ENCODE measurements around the gene ARHGAP26. TPM values are rescaled to one million over a fixed set of nuclear protein-coding genes. Genes with fewer than 3 reads are reported as not detected.

The ARHGAP26 gene
- total RNA-seq, 1 experiment from 2014 or later = 1.7 TPM

GRCh38 chr5:143059976-143060765 is 290.0 kb downstream of the ARHGAP26 start:
- DNase-seq (ENCODE audit: low spot score) = peak; percentile 19

GRCh38 chr5:143061161-143061945 is 291.2 kb downstream of the ARHGAP26 start:
- peak; percentile 35 for DNase-seq (ENCODE audit: low spot score)

- DNase-seq (ENCODE audit: low spot score) = no peak
Observed at GRCh38 chr5:143062379-143062778, 292.2 kb downstream of the ARHGAP26 start.

DNA sequence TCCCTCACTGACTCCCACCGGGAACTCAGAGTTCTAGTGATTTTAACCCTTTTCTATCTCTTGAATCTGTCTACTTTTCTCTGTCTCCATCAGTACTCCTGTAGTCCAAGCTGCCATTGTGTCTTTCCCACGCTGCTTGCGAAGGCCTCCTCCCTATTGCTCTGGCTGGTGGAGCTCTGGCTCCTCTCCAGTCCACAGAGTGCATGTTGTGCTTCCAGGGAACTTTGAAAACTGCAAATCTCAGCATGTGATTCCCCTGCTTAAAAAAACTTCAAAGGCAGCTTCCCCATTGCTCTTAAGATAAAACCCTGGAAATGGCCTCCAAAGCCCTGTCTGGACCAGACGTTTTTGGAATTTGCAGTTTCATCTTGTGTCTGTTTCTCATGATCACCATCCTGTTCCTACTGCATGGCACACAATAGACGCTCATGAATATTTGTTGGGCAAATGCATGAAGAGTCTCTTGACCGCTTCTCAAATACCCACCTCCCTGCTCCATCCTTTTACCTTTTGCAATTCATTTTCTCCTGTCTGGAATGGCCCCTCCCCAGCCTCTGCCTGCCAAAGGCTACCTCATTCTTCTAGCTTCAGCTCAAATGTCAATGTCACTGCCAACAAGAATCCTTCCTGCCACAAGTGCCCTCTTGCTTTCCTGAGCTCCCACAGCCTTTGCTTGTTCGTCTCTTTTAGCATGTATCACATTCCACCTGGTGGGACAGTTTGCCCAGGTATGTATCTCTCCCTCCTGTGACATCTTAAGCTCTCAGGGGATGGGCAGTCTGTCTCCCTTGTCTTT is 293.2 kb downstream of the ARHGAP26 start:
- DNase-seq (ENCODE audit: low spot score) = no peak

GRCh38 chr5:143064218-143064641 is 294.1 kb downstream of the ARHGAP26 start:
- no peak for DNase-seq (ENCODE audit: low spot score)

GRCh38 chr5:143064676-143065075 is 294.5 kb downstream of the ARHGAP26 start:
- DNase-seq (ENCODE audit: low spot score) = no peak

DNA sequence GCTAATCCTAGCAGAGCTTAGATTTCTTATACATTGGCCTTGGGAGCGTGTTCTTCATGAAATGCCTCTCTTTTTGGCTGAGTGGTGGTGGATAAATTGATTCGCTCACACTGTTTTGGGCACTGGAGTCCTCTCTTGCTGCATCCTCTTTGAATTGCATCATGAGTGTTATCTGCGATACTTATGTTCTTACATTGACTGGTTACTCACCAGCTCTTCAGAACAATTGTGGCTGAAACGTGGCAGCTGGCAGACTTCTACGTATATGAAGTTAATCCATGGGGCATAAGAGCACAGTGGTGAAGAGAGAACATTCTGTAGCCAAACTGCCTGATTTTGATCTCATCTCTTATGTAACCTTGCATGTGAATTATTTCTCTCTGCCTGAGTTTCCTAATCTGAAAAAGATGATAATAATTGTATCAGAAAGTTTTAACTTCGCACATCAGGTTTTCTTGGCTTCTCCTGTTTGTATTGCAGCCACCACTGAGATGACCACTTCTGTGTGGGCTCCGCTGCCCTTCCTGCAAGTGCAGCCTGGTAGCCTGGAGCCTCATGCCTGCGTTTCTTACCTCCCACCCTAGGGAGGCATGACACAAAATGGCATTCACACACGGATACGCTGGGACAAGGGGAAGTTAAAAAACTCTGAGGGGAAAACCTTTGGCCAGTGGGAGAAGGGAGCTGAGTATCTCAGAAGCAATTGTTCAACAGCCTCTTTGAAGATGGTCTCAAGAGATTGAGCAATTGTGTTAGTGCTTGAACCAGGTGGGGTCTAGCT is 295.2 kb downstream of the ARHGAP26 start:
- DNase-seq (ENCODE audit: low spot score) = no peak

DNA sequence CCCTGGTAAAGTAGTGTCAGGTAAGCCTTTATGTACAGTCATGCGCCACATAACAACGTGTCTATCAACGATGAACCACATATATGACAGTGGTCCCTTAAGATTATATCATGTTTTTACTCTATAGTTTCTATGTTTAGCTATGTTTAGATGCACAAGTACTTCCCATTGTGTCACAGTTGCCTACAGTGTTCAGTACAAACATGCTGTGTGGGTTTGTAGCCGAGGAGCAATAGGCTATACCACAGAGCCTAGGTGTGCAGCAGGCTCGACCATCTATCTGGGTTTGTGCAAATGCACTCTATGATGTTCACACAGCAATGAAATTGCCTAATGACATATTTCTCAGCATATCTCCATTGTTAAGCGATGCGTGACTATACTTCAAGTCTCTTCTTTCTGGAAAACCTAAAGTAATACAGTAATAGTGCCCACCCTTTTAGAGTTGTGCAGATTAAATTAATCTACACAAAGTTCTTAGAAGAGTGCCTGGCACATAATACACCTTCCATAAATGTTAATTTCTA is 295.9 kb downstream of the ARHGAP26 start:
- no peak for DNase-seq (ENCODE audit: low spot score)

GRCh38 chr5:143066556-143067281 is 296.5 kb downstream of the ARHGAP26 start:
- no peak for DNase-seq (ENCODE audit: low spot score)

DNA sequence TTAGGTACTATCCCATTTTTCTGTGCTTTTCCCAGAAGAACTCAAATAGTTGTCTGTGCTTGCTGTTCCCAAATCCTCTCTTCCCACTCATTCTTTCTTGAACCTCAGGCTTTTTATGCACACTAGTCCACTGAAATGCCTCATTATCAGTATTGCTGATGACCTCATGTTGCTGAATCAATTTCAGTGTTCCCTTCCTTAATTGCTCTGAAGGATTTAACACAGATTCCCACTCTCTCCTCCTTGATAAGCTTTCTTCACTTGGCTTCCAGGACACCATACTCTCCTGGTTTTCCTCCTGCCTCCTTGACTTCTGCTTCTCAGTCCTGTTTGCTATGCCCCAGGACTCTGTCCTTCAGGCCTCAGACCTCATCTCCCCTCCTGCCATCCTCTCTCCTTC is 298.5 kb downstream of the ARHGAP26 start:
- DNase-seq (ENCODE audit: low spot score) = no peak

GRCh38 chr5:143071927-143072326 is 301.8 kb downstream of the ARHGAP26 start:
- DNase-seq (ENCODE audit: low spot score) = no peak

- no peak for DNase-seq (ENCODE audit: low spot score)
Observed at GRCh38 chr5:143072734-143073133, 302.6 kb downstream of the ARHGAP26 start.

DNA sequence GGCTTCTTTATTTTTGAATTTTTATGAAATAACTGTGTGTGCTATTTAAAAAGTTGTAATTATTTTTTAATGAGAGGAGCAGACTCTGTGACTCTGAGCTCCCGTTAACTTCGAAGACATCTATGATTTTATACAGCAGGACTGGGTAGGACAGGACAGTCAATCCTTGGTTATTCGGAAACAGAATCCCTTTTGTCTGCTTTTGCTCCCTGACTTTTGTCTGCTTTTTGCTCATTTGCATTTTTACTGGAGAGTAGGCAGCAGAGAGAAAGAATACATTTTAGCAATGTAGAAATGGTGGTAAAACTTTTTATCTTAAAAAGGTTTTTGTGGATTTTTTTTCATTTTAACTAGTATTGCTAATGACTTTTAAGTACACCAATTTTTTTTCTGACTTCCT is 303.6 kb downstream of the ARHGAP26 start:
- no peak for DNase-seq (ENCODE audit: low spot score)

DNA sequence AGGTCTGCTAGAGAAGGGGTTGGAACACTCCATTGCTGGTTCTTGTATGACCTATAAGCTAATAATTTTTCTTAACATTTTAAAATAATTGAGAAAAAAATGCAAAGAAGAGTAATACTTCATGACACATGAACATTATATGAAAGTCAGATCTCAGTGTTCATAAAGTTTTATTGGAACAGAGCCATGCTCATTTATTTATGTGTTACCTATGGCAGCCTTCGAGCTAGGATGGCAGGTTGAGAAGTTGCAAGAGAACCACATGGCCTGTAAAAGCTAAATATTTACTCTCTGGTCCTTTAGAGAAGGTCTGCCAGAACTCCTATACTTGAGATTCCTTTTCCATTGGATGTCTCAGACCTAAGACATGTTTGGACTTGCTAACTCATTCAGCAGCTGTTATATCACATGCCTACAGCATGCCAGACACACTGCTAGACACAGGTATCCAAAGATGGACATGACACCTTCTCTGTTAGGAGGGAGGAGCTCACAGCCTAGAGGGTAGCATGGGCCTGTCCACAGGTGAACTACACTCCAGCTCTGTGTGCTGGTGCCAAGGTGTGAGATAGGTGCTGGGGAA is 304.3 kb downstream of the ARHGAP26 start:
- DNase-seq (ENCODE audit: low spot score) = no peak

DNA sequence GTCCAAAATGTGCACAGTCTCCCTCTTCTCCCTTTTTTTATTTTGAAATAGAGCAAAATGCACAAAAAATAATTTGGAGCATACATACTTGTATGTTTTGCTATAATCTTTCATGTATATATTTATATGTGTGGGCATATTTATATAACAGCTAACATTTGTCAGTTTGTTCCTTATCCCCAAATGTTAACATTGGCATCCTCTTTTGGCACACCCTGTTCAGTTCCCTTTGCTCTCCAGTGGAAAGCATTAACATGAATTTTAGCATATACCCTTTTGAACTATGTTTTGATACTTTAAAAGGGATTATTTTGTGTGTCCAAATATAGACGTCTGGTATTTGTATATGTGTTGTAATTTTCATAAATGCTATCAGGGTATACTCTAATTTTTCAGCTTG is 306.2 kb downstream of the ARHGAP26 start:
- DNase-seq (ENCODE audit: low spot score) = no peak

GRCh38 chr5:143077453-143078103 is 307.4 kb downstream of the ARHGAP26 start:
- no peak for DNase-seq (ENCODE audit: low spot score)

DNA sequence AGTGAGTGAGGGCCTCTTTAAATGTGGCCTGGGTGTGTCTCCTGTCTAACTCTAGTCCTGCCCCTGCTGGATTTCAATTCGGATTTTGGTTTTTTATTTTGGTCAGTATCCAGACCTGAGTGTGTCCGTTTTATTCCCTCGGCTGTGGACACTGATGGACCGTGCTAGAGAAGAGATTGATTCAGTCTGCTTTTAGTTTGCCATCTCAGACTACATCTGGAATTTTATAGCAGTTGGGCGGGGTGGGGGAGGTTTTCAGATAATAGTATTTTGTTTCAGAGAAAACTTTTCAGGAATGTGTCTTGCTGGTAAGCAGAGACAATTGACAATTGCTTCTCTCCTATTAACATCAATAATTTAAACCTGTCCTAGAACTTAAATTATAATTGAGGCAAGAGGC is 308.1 kb downstream of the ARHGAP26 start:
- no peak for DNase-seq (ENCODE audit: low spot score)

DNA sequence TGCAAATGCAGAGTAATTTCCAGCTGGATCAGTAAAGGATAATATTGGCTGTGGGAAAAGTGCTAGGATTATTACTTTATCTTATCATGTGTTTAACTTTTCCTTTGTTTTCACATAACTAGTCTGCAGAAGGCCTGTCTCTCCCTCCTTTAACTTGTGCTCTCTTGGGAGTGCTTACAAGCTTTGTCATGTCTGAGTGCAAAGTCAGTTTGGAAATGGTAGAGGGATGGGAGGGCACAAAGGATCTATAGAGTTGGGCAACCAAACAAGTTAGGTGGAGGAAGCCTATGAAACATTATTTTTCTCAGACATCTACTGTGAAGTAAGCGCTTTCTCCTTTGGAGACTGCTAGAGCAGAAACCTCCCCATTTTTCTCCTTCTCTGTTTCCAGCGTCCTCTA is 308.8 kb downstream of the ARHGAP26 start:
- no peak for DNase-seq (ENCODE audit: low spot score)

DNA sequence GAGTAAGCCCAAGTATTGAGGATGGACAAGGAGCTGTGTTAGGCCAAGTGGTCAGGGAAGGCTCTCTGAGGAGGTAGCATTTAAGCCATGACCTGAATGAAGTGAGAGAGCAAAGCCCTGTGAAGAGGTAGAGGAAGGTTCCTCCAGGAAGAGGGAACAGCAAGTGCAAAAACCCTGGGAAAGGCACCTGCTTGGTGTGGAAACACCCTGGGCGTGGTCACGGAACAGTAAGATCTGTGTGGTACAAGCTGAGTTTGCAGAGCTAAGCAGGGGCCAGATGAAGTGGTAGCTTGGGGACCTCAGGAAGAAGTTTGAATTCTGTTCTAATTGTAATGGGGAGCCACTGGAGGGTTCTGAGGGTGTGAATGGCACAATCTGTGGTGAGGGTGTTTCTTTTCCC is 310.2 kb downstream of the ARHGAP26 start:
- DNase-seq (ENCODE audit: low spot score) = no peak

DNA sequence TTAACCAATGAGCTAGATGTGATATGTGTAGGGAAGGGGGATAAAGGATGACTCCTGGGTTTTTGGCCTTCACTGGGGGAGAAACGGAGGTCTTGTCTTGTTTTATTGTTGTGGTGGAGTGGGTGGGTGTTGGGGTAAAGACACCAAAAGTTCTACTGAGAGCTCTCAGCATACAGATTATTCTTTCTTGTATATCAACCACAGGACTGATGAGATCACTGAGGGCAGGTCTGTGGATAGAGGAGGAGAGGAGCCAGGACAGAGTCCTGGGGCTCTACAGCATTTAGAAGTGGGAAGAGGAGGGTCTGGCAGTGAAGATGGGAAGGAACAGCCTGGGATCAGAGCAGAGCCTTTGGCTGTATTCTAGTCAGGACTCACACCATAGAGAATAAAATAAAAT is 310.8 kb downstream of the ARHGAP26 start:
- no peak for DNase-seq (ENCODE audit: low spot score)

Measured in H4 (cell line).